ENCODE data around the gene FAM50B.

The FAM50B gene

GRCh38 chr6:3869284-3869631, 20.1 kb downstream of the FAM50B start:
- ChIA-PET CTCF (interaction anchor here (0.5 to 5.9 kb wide), 3 partner anchors 20 to 121 kb away, joined by 3 to 53 read pairs (median 4); partner anchors contain the start of gene FAM50B), POLR2A (no interaction called here)
- no peak for DNase-seq (ENCODE audit: low read depth, low spot score)
- H3K4me3 ChIP-seq (ENCODE audit: low read depth, low read length), result no peak overlapping the region
- TF ChIP-seq CTCF (IDR thresholded peaks at IDR 0.05; ENCODE audit: insufficient read depth, low read length, missing control alignments), result no peak

GRCh38 chr6:3869632-3870527, 20.7 kb downstream of the FAM50B start:
- CTCF ChIA-PET, result interaction anchor here (1.0 to 5.9 kb wide), 3 partner anchors 21 to 137 kb away, joined by 4 to 53 read pairs (median 36); partner anchors contain the start of gene FAM50B

GRCh38 chr6:3870528-3870925, 21.4 kb downstream of the FAM50B start:
- H3K4me3 ChIP-seq (ENCODE audit: low read depth, low read length), result no peak overlapping the region
- ChIA-PET CTCF (interaction anchor here (1.0 to 5.1 kb wide), 2 partner anchors 21 to 138 kb away, joined by 4 to 36 read pairs; partner anchors contain the start of gene FAM50B), POLR2A (no interaction called here)
- no peak for DNase-seq (ENCODE audit: low read depth, low spot score)
- no peak for TF ChIP-seq CTCF (IDR thresholded peaks at IDR 0.05; ENCODE audit: insufficient read depth, low read length, missing control alignments)

More at GRCh38 chr6:3869632-3870527, 20.7 kb downstream of the FAM50B start:
- DNase-seq (ENCODE audit: low read depth, low spot score), result no peak
- POLR2A ChIA-PET, result no interaction called here
- TF ChIP-seq CTCF (IDR thresholded peaks at IDR 0.05; ENCODE audit: insufficient read depth, low read length, missing control alignments), result no peak
- H3K4me3 ChIP-seq (ENCODE audit: low read depth, low read length), result no peak overlapping the region

- ChIA-PET POLR2A (no interaction called here), CTCF (interaction anchor here (1.1 to 5.1 kb wide), 4 partner anchors 9 to 139 kb away, joined by 3 to 36 read pairs (median 3); partner anchors contain the start of gene FAM50B)
- TF ChIP-seq CTCF (IDR thresholded peaks at IDR 0.05; ENCODE audit: insufficient read depth, low read length, missing control alignments), result no peak
- H3K4me3 ChIP-seq (ENCODE audit: low read depth, low read length), result no peak overlapping the region
- no peak for DNase-seq (ENCODE audit: low read depth, low spot score)
Observed at GRCh38 chr6:3871515-3871914, 22.3 kb downstream of the FAM50B start.

- H3K4me3 ChIP-seq (ENCODE audit: low read depth, low read length), result no peak overlapping the region
- ChIA-PET CTCF (interaction anchor here (0.8 to 5.1 kb wide), 5 partner anchors 9 to 139 kb away, joined by 3 to 36 read pairs (median 3); partner anchors contain the start of gene FAM50B), POLR2A (no interaction called here)
- TF ChIP-seq CTCF (IDR thresholded peaks at IDR 0.05; ENCODE audit: insufficient read depth, low read length, missing control alignments), result no peak
- no peak for DNase-seq (ENCODE audit: low read depth, low spot score)
Observed at GRCh38 chr6:3871939-3872338, 22.8 kb downstream of the FAM50B start.

GRCh38 chr6:3872370-3872854, 23.2 kb downstream of the FAM50B start:
- H3K4me3 ChIP-seq (ENCODE audit: low read depth, low read length), result no peak overlapping the region
- no peak for DNase-seq (ENCODE audit: low read depth, low spot score)
- CTCF ChIA-PET, result interaction anchor here (0.8 to 5.1 kb wide), 6 partner anchors 13 to 139 kb away, joined by 3 to 36 read pairs (median 3); partner anchors contain the start of gene FAM50B
- POLR2A ChIA-PET, result no interaction called here
- no peak for TF ChIP-seq CTCF (IDR thresholded peaks at IDR 0.05; ENCODE audit: insufficient read depth, low read length, missing control alignments)
